Endothelial cell of umbilical vein (primary cell): Measurements from ENCODE around the gene OPRM1.

Source experiments
- EZH2 ChIP-seq: IDR thresholded peaks from 2 replicates; pipeline ENCODE4 v1.6.1; 2012; ENCODE audit warnings: borderline replicate concordance, low read depth, mild to moderate bottlenecking, moderate library complexity, low read length, inconsistent platforms; ENCODE audit not compliant: severe bottlenecking
- GATA2 ChIP-seq: IDR thresholded peaks from 2 replicates; pipeline ENCODE4 v1.7.0; 2011; ENCODE audit warnings: low read depth, mild to moderate bottlenecking, moderate library complexity, mixed read lengths, low read length; ENCODE audit not compliant: insufficient read length, insufficient read depth
- JUN ChIP-seq: IDR thresholded peaks from 2 replicates; pipeline ENCODE4 v1.6.1; 2011; ENCODE audit warnings: borderline replicate concordance, low read depth; ENCODE audit not compliant: insufficient read length, insufficient read depth
- MYC ChIP-seq: IDR thresholded peaks from one replicate; pipeline ENCODE4 v1.6.1; 2011; ENCODE audit warnings: mild to moderate bottlenecking, low read depth, low read length
- POLR2A ChIP-seq: IDR thresholded peaks from 2 replicates; pipeline ENCODE4 v1.6.1; 2012; ENCODE audit warnings: low read depth, mild to moderate bottlenecking, control low read depth, low read length
- POLR2AphosphoS5 ChIP-seq: IDR thresholded peaks from 2 replicates; pipeline ENCODE4 v1.6.1; 2012; ENCODE audit warnings: low read depth, mild to moderate bottlenecking, control low read depth, low read length, moderate library complexity; ENCODE audit not compliant: insufficient read depth
- TF ChIP-seq, protein P1 (sequence below), 2 donors: IDR thresholded peaks; 1 replicate in 1 of 2; 2 replicates in 1 of 2; pipeline ENCODE4 v1.5.1; 2011; ENCODE audit warnings: low read length in 2 of 2, mild to moderate bottlenecking in 2 of 2, moderate library complexity in 2 of 2, control low read depth in 1 of 2, inconsistent platforms in 1 of 2, low read depth in 1 of 2; ENCODE audit not compliant: insufficient read depth in 1 of 2; ENCODE audit errors: extremely low read depth in 1 of 2

DNA sequence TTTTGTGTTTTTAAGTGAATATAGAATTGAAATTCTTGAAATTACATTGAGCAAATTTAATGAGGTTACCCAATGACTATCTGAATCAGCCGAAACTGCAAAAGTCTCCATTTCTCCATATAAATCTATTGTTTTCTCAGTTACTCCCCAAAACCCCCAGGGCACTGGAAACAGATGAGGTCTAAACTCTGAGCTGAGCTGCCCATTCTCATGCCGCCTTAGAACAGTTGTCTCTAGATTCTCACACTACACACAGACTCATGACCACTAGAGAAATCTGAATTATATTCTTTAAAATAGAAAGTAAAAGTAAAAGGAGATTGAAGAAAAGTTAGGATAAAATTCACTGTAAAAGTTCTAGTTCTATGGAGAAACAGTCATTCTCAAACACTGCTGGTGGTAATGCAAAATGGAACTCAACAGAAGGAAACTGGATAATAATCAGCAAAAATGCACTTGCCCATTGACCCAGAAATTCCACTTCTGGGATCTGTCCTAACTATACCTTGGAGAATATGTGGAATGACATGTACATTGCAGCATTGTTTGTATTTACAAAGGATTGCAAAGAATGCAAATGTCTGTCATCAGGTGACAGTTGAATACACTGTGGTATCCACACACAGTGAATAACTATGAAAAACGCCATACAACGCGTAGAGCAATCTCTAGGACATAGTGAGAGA is 192.0 kb downstream of the OPRM1 start:
- TF ChIP-seq, protein P1, sequence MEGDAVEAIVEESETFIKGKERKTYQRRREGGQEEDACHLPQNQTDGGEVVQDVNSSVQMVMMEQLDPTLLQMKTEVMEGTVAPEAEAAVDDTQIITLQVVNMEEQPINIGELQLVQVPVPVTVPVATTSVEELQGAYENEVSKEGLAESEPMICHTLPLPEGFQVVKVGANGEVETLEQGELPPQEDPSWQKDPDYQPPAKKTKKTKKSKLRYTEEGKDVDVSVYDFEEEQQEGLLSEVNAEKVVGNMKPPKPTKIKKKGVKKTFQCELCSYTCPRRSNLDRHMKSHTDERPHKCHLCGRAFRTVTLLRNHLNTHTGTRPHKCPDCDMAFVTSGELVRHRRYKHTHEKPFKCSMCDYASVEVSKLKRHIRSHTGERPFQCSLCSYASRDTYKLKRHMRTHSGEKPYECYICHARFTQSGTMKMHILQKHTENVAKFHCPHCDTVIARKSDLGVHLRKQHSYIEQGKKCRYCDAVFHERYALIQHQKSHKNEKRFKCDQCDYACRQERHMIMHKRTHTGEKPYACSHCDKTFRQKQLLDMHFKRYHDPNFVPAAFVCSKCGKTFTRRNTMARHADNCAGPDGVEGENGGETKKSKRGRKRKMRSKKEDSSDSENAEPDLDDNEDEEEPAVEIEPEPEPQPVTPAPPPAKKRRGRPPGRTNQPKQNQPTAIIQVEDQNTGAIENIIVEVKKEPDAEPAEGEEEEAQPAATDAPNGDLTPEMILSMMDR (IDR thresholded peaks at IDR 0.05; ENCODE audit: extremely low read depth in 1 of 2, insufficient read depth in 1 of 2, low read depth in 1 of 2, low read length in 2 of 2): no peak
- no peak for TF ChIP-seq POLR2A
- no peak for TF ChIP-seq MYC
- TF ChIP-seq GATA2: no peak
- TF ChIP-seq EZH2: no peak
- no peak for TF ChIP-seq JUN
- no peak for TF ChIP-seq POLR2AphosphoS5
